CD4-positive, alpha-beta T cell (primary cell): ENCODE data around the gene DNTTIP2. TPM values are rescaled to one million over a fixed set of nuclear protein-coding genes. Genes with fewer than 3 reads are reported as not detected.

ENCODE experiments used
- ATAC-seq: fragments of 200-7000 bp; cut with Tn5 transposase; one replicate; pipeline ENCODE4 v1.10.0; 2022; ENCODE audit warnings: mild to moderate bottlenecking; ENCODE audit not compliant: poor library complexity
- CTCF ChIA-PET: fragments of 350-600 bp; sonication (Branson Sonifier 250); formaldehyde crosslinking; loops from one replicate; lab custom pipeline; 2021; ENCODE audit warnings: antibody characterized with exemption, inconsistent platforms; lab: Charles Lee
- POLR2A ChIA-PET: fragments of 350-600 bp; sonication (Branson Sonifier 250); formaldehyde crosslinking; loops from one replicate; lab custom pipeline; 2021; ENCODE audit warnings: antibody characterized with exemption, inconsistent platforms; lab: Charles Lee
- DNase-seq, 14 experiments: peaks; one replicate each; pipeline ENCODE4 v3.0.0-alpha.2; 2013 to 2020; ENCODE audit warnings: mixed read lengths in 2 of 14
- H3K27ac ChIP-seq, 2 donors: one replicate each; pipeline versions ENCODE4 v1.5.1 to v1.7.0; 2013; ENCODE audit warnings: low read length in 2 of 2, low read depth in 1 of 2, mild to moderate bottlenecking in 1 of 2
- H3K27me3 ChIP-seq, 2 experiments: 1 replicate in 1 of 2; 2 replicates in 1 of 2; pipeline versions ENCODE4 v1.6.1 to v1.7.0; 2013; ENCODE audit warnings: low read length in 2 of 2, control low read depth in 1 of 2, mild to moderate bottlenecking in 1 of 2, moderate library complexity in 1 of 2; ENCODE audit not compliant: insufficient read depth in 2 of 2, control insufficient read depth in 1 of 2
- H3K36me3 ChIP-seq: one replicate; pipeline ENCODE4 v1.6.1; 2013; ENCODE audit warnings: low read length, control low read depth; ENCODE audit not compliant: insufficient read depth
- H3K4me1 ChIP-seq: one replicate; pipeline ENCODE4 v1.6.1; 2013; ENCODE audit warnings: low read length, control low read depth; ENCODE audit not compliant: insufficient read depth
- H3K4me3 ChIP-seq: one replicate; pipeline ENCODE4 v1.5.1; 2013; ENCODE audit warnings: mild to moderate bottlenecking, low read length, moderate library complexity
- H3K9me3 ChIP-seq, 2 experiments: 1 replicate in 1 of 2; 2 replicates in 1 of 2; pipeline versions ENCODE4 v1.6.1 to v1.7.0; 2013; ENCODE audit warnings: low read length in 2 of 2, mild to moderate bottlenecking in 2 of 2, control low read depth in 1 of 2, moderate library complexity in 1 of 2; ENCODE audit not compliant: control insufficient read depth in 1 of 2, insufficient read depth in 1 of 2
- H3K27ac Mint-ChIP-seq: one replicate; pipeline ENCODE4 v1.8.0; 2020; ENCODE audit warnings: mixed read lengths
- H3K27me3 Mint-ChIP-seq: one replicate; pipeline ENCODE4 v1.8.0; 2021; ENCODE audit warnings: mixed read lengths
- H3K36me3 Mint-ChIP-seq: one replicate; pipeline ENCODE4 v1.8.0; 2021; ENCODE audit warnings: low read depth, mixed read lengths
- H3K4me1 Mint-ChIP-seq: one replicate; pipeline ENCODE4 v1.8.0; 2021; ENCODE audit warnings: low read depth, mixed read lengths
- H3K4me3 Mint-ChIP-seq: one replicate; pipeline ENCODE4 v1.8.0; 2020; ENCODE audit warnings: mild to moderate bottlenecking, mixed read lengths
- H3K9me3 Mint-ChIP-seq: one replicate; pipeline ENCODE4 v1.8.0; 2020; ENCODE audit warnings: mixed read lengths
- CTCF ChIP-seq: fragments of 200-600 bp; IDR thresholded peaks from one replicate; pipeline ENCODE4 v1.8.0; 2022; ENCODE audit warnings: antibody characterized with exemption, mild to moderate bottlenecking
- intact Hi-C, 2 experiments: fragments of 100-400 bp; cut with DNase I in 1 of 2; cut with micrococcal nuclease in 1 of 2; formaldehyde crosslinking; loops; one replicate each; pipeline versions ENCODE4 v1.15.1 to v1.9.0; 2023 to 2025; cut with DNase I, micrococcal nuclease
- polyA plus RNA-seq, 2 donors: library from polyadenylated mRNA; unstranded; fragments of 120-200 nt; gene quantifications; one replicate each; pipeline ENCODE4 v1.2.1, GENCODE V29; 2013
- total RNA-seq, 174 experiments: library from RNA in 2 of 174; stranded (reverse) in 2 of 174; gene quantifications; one replicate each; pipeline ENCODE4 v1.2.3 and lab custom pipeline; 2021 to 2026

Gene DNTTIP2
- total RNA-seq: 100 to 1,000 TPM; 110 to 120 TPM
- polyA plus RNA-seq (2013, experiment 1 of 2): 42.1 TPM
- 53.6 TPM for polyA plus RNA-seq (2013, experiment 2 of 2)
- 77.2 to 494 (median 159) reads per million in 172 experiments for total RNA-seq (lab: John Stamatoyannopoulos, UW)

- Mint-ChIP-seq H3K9me3 (no peaks in the 10 kb centered on the region), H3K4me3 (peak within 1 kb of the TSS; percentile 100), H3K27ac (peak within 1 kb of the TSS; percentile 98), H3K4me1 (peaks cover 45% of the 10 kb centered on the region), H3K36me3 (peaks cover 50% of the 10 kb centered on the region), H3K27me3 (no peaks in the 10 kb centered on the region)
- POLR2A ChIA-PET: interaction anchor here (0.6 to 2.5 kb wide), 22 partner anchors 9 to 1621 kb away, joined by 3 to 70 read pairs (median 4); partner anchors contain the start of genes ALG14, DR1, GCLM and RPL5
- TF ChIP-seq CTCF: no peak
- DNase-seq: peak; percentile 78 to 93 (median 82)
- CTCF ChIA-PET: interaction anchor here (1.0 to 3.5 kb wide), 8 partner anchors 9 to 250 kb away, joined by 3 to 16 read pairs (median 4); partner anchors contain the start of gene GCLM
- intact Hi-C loops: loop anchor here (1.0 to 10.0 kb wide), 6 partner anchors 30 to 1044 kb away; partner anchors contain the start of genes GCLM (in 2 of the 2) and RPL5 (in 1 of the 2)
- Histone ChIP-seq H3K36me3 (peaks cover 37% of the 10 kb centered on the region), H3K9me3 (no peaks in the 10 kb centered on the region), H3K4me3 (peak within 1 kb of the TSS; percentile 91), H3K27ac (peak within 1 kb of the TSS; percentile 85 to 94), H3K4me1 (peaks cover 26% of the 10 kb centered on the region), H3K27me3 (no peaks in the 10 kb centered on the region)
- peak; percentile 82 for ATAC-seq
Measured at GRCh38 chr1:93878889-93879586, at the start of gene DNTTIP2. DNTTIP2 (minus strand) TSS chr1:93879206; CDS start chr1:93879148, 58 bp downstream.

- POLR2A ChIA-PET: no interaction called here
- H3K27ac Mint-ChIP-seq: no peak overlapping the region
- H3K9me3 ChIP-seq: peaks cover 0 to 3% of the 10 kb centered on the region in 2 experiments
- no peak overlapping the region for H3K27ac ChIP-seq
- peaks cover 12% of the 10 kb centered on the region for H3K9me3 Mint-ChIP-seq
- peaks cover 0 to 2% of the 10 kb centered on the region in 2 experiments for H3K27me3 ChIP-seq
- H3K4me1 Mint-ChIP-seq: no peaks in the 10 kb centered on the region
- no peak for TF ChIP-seq CTCF
- no peaks in the 10 kb centered on the region for H3K4me1 ChIP-seq
- intact Hi-C loops: no loop called here
- no peak for DNase-seq
- CTCF ChIA-PET: no interaction called here
- no peak overlapping the region for H3K4me3 Mint-ChIP-seq
- H3K4me3 ChIP-seq: no peak overlapping the region
- no peak for ATAC-seq
- H3K36me3 ChIP-seq: no peaks in the 10 kb centered on the region
- H3K27me3 Mint-ChIP-seq: peaks cover 11% of the 10 kb centered on the region
- H3K36me3 Mint-ChIP-seq: no peaks in the 10 kb centered on the region
Measured at GRCh38 chr1:93925206-93925605, 46.2 kb upstream of the DNTTIP2 start.

- Mint-ChIP-seq H3K4me1 (no peaks in the 10 kb centered on the region), H3K36me3 (no peaks in the 10 kb centered on the region), H3K4me3 (no peak overlapping the region), H3K27me3 (no peaks in the 10 kb centered on the region), H3K9me3 (no peaks in the 10 kb centered on the region), H3K27ac (no peak overlapping the region)
- ATAC-seq (no peak), DNase-seq (no peak)
- no peak for TF ChIP-seq CTCF
- Histone ChIP-seq H3K36me3 (no peaks in the 10 kb centered on the region), H3K4me1 (no peaks in the 10 kb centered on the region), H3K9me3 (peaks cover 0 to 7% of the 10 kb centered on the region in 2 experiments), H3K27ac (no peak overlapping the region), H3K27me3 (no peaks in the 10 kb centered on the region), H3K4me3 (no peak overlapping the region)
- intact Hi-C loops: no loop called here
- CTCF ChIA-PET: no interaction called here
- POLR2A ChIA-PET: no interaction called here
Measured at GRCh38 chr1:93919780-93920179, 40.8 kb upstream of the DNTTIP2 start.
